Parathyroid adenoma (tissue), 2 donors: ENCODE data around the gene GATA6.

ENCODE experiments used
- H2AFZ ChIP-seq: fragments of 300-600 bp; sonication (generic); one replicate; pipeline ENCODE4 v1.7.0; 2017; ENCODE audit warnings: antibody characterized with exemption, mild to moderate bottlenecking
- H3K27ac ChIP-seq: fragments of 300-600 bp; sonication (generic); one replicate; pipeline ENCODE4 v1.7.0; 2017
- H3K27me3 ChIP-seq: fragments of 300-600 bp; sonication (generic); one replicate; pipeline ENCODE4 v1.7.0; 2017; ENCODE audit warnings: low read length; ENCODE audit not compliant: control insufficient read depth, insufficient read depth
- H3K36me3 ChIP-seq: fragments of 300-600 bp; sonication (generic); one replicate; pipeline ENCODE4 v1.7.0; 2017; ENCODE audit warnings: low read length; ENCODE audit not compliant: control insufficient read depth, insufficient read depth
- H3K4me1 ChIP-seq: fragments of 300-600 bp; sonication (generic); one replicate; pipeline ENCODE4 v1.7.0; 2017; ENCODE audit warnings: control low read depth
- H3K4me2 ChIP-seq: fragments of 300-600 bp; sonication (generic); one replicate; pipeline ENCODE4 v1.7.0; 2017; ENCODE audit warnings: low read length
- H3K4me3 ChIP-seq: fragments of 300-600 bp; sonication (generic); one replicate; pipeline ENCODE4 v1.7.0; 2017; ENCODE audit warnings: low read depth, low read length
- H3K79me2 ChIP-seq: fragments of 300-600 bp; sonication (generic); one replicate; pipeline ENCODE4 v1.7.0; 2017; ENCODE audit warnings: control low read depth
- H3K9ac ChIP-seq: fragments of 300-600 bp; sonication (generic); one replicate; pipeline ENCODE4 v1.7.0; 2017; ENCODE audit warnings: mild to moderate bottlenecking
- H3K9me3 ChIP-seq: fragments of 300-600 bp; sonication (generic); one replicate; pipeline ENCODE4 v1.7.0; 2017; ENCODE audit warnings: low read length; ENCODE audit not compliant: control insufficient read depth
- TF ChIP-seq, protein P1 (sequence below): fragments of 300-600 bp; sonication (generic); IDR thresholded peaks from one replicate; pipeline ENCODE4 v1.7.0; 2017; ENCODE audit warnings: antibody characterized with exemption, mild to moderate bottlenecking
- donor health status: primary hyperparathyroidism.

GATA6 gene

DNA sequence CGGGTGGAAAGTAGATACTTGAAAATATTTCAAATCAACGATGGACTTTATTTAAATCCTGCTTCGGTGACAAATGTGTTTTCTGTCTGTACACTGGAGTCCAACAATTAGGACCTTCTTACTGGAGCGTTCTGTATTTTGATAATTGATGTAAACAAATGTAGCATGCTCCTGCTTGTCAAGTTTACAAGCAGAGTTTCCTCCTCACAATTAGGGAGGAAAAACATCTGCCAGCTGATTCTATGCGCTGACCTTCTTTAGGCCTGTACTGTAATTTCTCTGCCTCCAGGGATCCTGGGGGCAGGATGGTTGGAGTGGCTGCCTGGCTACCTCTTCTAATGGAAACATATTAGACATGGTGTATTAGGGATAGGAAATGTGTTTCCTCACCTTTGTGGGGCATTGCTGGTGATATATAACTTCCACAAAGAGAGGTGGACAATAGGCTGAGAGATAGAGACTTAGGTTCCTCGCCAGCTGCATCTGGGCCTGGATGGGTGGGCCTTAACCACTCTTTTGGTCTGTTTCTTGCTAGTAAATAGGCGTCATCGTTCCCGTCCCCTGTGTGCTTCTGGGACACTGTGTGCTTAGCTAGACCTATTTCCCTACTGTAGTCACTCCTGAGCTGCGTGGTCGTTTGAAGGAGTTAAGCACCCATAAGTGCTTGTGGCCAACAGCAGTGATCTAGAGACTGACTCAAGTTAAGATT, 19.3 kb downstream of the GATA6 start:
- Histone ChIP-seq H2AFZ (no peak overlapping the region), H3K4me1 (no peaks in the 10 kb centered on the region), H3K4me3 (no peak overlapping the region), H3K79me2 (no peaks in the 10 kb centered on the region), H3K27me3 (no peaks in the 10 kb centered on the region), H3K9me3 (no peaks in the 10 kb centered on the region), H3K9ac (no peak overlapping the region), H3K27ac (no peak overlapping the region), H3K36me3 (no peaks in the 10 kb centered on the region), H3K4me2 (no peak overlapping the region)
- TF ChIP-seq, protein P1, sequence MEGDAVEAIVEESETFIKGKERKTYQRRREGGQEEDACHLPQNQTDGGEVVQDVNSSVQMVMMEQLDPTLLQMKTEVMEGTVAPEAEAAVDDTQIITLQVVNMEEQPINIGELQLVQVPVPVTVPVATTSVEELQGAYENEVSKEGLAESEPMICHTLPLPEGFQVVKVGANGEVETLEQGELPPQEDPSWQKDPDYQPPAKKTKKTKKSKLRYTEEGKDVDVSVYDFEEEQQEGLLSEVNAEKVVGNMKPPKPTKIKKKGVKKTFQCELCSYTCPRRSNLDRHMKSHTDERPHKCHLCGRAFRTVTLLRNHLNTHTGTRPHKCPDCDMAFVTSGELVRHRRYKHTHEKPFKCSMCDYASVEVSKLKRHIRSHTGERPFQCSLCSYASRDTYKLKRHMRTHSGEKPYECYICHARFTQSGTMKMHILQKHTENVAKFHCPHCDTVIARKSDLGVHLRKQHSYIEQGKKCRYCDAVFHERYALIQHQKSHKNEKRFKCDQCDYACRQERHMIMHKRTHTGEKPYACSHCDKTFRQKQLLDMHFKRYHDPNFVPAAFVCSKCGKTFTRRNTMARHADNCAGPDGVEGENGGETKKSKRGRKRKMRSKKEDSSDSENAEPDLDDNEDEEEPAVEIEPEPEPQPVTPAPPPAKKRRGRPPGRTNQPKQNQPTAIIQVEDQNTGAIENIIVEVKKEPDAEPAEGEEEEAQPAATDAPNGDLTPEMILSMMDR, result no peak

DNA sequence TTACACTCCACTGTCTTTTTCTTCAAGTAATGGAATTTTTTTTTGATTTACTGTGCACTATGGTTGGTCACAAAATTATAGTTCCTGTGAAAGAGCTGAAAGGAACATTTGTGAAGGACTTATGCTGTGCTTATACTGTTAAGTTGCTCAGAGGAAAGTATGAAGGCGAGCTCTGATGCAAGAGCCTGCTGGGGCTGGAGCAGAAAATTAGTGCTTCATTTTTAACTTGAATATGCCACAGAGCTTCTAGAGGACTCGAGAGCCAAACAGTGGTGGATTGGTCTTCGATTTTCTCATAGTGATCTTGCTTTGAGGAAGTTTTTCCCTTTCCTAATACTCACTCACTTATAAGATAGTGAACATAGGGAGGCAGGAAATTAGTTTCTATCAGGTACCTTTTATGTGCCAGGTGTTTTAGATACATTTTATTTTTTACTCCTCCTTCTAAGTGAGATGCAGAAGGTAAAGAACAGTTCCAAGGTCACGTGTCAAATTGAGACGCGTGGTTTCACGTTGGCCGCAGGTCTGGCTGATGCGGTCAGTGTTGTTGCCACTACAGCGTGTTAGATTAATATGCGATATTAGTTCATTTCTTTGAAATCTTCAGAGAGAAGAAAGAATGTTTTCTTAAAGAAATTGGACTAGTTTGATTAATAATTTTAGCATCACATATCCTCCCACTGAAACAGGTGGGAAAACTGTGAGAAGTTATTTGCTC, 20.2 kb downstream of the GATA6 start:
- no peaks in the 10 kb centered on the region for H3K36me3 ChIP-seq
- H2AFZ ChIP-seq, result no peak overlapping the region
- no peaks in the 10 kb centered on the region for H3K27me3 ChIP-seq
- H3K4me2 ChIP-seq, result no peak overlapping the region
- H3K4me3 ChIP-seq, result no peak overlapping the region
- no peak overlapping the region for H3K27ac ChIP-seq
- no peaks in the 10 kb centered on the region for H3K9me3 ChIP-seq
- TF ChIP-seq, protein P1, result no peak
- H3K9ac ChIP-seq, result no peak overlapping the region
- no peaks in the 10 kb centered on the region for H3K79me2 ChIP-seq
- H3K4me1 ChIP-seq, result no peaks in the 10 kb centered on the region

DNA sequence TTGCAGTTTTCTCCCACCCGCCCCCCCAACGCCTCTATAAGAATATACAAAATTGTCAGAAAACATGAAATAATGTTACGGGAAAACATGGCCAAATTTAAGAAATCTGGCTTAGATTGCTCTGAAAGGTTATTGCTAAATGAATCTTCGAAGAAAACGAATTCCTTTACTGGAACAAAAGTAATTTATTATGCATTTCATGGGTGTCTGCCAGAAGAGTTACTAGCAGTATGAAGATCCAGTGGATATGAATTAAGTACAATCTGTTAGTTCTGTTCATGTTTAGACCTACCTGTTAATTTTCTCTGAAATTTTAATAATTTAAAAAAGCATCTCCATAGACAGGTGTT, 21.9 kb downstream of the GATA6 start:
- H3K79me2 ChIP-seq, result no peaks in the 10 kb centered on the region
- H3K4me3 ChIP-seq, result no peak overlapping the region
- no peak overlapping the region for H3K9ac ChIP-seq
- no peaks in the 10 kb centered on the region for H3K9me3 ChIP-seq
- H2AFZ ChIP-seq, result no peak overlapping the region
- H3K36me3 ChIP-seq, result no peaks in the 10 kb centered on the region
- no peak overlapping the region for H3K27ac ChIP-seq
- no peaks in the 10 kb centered on the region for H3K4me1 ChIP-seq
- H3K27me3 ChIP-seq, result no peaks in the 10 kb centered on the region
- TF ChIP-seq, protein P1, result no peak
- H3K4me2 ChIP-seq, result no peak overlapping the region

DNA sequence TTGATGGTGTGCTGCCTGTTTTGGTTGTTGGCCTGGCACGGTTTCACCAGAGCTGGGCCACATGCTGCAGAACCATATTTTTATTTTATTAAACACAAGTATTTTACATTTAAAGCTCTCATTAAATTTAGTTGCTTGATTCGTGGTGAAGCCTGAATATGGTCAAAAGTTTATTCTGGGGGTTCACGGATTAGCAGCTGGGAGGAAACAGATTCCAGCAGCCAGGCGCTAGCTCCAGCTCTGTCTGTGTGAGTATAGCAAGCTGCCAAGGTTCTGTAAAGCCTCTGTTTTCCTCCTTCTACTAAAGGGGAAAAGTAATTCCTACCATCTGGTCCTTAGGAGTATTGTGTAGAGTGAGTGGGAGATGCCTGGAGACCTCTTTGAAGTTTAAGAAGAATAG, 22.5 kb downstream of the GATA6 start:
- H3K4me3 ChIP-seq, result no peak overlapping the region
- H3K36me3 ChIP-seq, result no peaks in the 10 kb centered on the region
- H3K27ac ChIP-seq, result no peak overlapping the region
- H3K9ac ChIP-seq, result no peak overlapping the region
- H2AFZ ChIP-seq, result no peak overlapping the region
- no peaks in the 10 kb centered on the region for H3K79me2 ChIP-seq
- H3K4me1 ChIP-seq, result no peaks in the 10 kb centered on the region
- no peak overlapping the region for H3K4me2 ChIP-seq
- no peaks in the 10 kb centered on the region for H3K9me3 ChIP-seq
- TF ChIP-seq, protein P1, result no peak
- no peaks in the 10 kb centered on the region for H3K27me3 ChIP-seq

DNA sequence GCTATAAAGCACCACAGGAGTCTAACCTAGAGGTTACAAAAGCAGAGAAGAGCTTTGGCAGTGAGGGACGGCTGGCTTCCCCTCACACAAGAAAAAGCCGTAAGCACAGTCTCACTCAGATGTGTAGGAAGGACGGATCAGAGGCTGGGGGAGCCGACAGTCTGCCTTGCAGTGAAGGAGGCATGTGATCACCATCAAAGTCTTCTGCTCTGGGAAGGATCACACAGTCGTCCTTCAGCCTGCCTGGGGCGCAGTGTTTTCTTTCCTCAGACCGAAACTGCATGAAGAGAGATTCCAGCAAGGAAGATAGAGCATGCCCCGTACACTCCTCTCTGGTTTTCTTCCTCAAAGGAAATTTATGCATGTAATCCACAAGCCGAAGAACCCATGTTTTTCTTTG, 24.1 kb downstream of the GATA6 start:
- H3K36me3 ChIP-seq, result no peaks in the 10 kb centered on the region
- no peak overlapping the region for H3K4me3 ChIP-seq

More for the DNA sequence above, 24.1 kb downstream of the GATA6 start:
- Histone ChIP-seq H3K27ac (no peak overlapping the region), H3K4me2 (no peak overlapping the region), H3K9ac (no peak overlapping the region), H3K9me3 (no peaks in the 10 kb centered on the region), H3K79me2 (no peaks in the 10 kb centered on the region), H2AFZ (no peak overlapping the region), H3K27me3 (no peaks in the 10 kb centered on the region), H3K4me1 (no peaks in the 10 kb centered on the region)
- TF ChIP-seq, protein P1, result no peak
